NCI-H2107 (cell line): ENCODE results near the gene KCNMA1.

Source experiments
- DNase-seq: peaks from one replicate; lab custom pipeline; 2025; lab: John Stamatoyannopoulos, UW

The KCNMA1 gene

GRCh38 chr10:76977046-76977445, 660.6 kb downstream of the KCNMA1 start:
- no peak for DNase-seq

GRCh38 chr10:76976142-76976541, 661.5 kb downstream of the KCNMA1 start:
- no peak for DNase-seq

GRCh38 chr10:76975126-76975525, 662.5 kb downstream of the KCNMA1 start:
- no peak for DNase-seq

- DNase-seq: no peak
Measured at GRCh38 chr10:76974017-76974691, 663.5 kb downstream of the KCNMA1 start.

GRCh38 chr10:76973091-76974016, 664.3 kb downstream of the KCNMA1 start:
- no peak for DNase-seq

- DNase-seq: no peak
Measured at GRCh38 chr10:76972541-76972940, 665.1 kb downstream of the KCNMA1 start.

GRCh38 chr10:76971547-76972170, 665.9 kb downstream of the KCNMA1 start:
- no peak for DNase-seq

GRCh38 chr10:76970711-76971519, 666.7 kb downstream of the KCNMA1 start:
- DNase-seq: no peak

- DNase-seq: no peak
Measured at GRCh38 chr10:76969366-76969948, 668.2 kb downstream of the KCNMA1 start.

GRCh38 chr10:76968483-76968882, 669.1 kb downstream of the KCNMA1 start:
- DNase-seq: no peak

- no peak for DNase-seq
Measured at GRCh38 chr10:76962851-76963250, 674.8 kb downstream of the KCNMA1 start.

GRCh38 chr10:76961841-76962240, 675.8 kb downstream of the KCNMA1 start:
- no peak for DNase-seq

- no peak for DNase-seq
Measured at GRCh38 chr10:76959111-76959510, 678.5 kb downstream of the KCNMA1 start.

- no peak for DNase-seq
Measured at GRCh38 chr10:76954838-76955237, 682.8 kb downstream of the KCNMA1 start.

GRCh38 chr10:76950354-76950753, 687.3 kb downstream of the KCNMA1 start:
- DNase-seq: no peak

- DNase-seq: no peak
Measured at GRCh38 chr10:76946270-76946669, 691.3 kb downstream of the KCNMA1 start.

- no peak for DNase-seq
Measured at GRCh38 chr10:76945166-76945565, 692.4 kb downstream of the KCNMA1 start.

GRCh38 chr10:76944640-76945039, 693.0 kb downstream of the KCNMA1 start:
- DNase-seq: no peak

- no peak for DNase-seq
Measured at GRCh38 chr10:76942628-76943416, 694.8 kb downstream of the KCNMA1 start.

- no peak for DNase-seq
Measured at GRCh38 chr10:76939933-76940468, 697.6 kb downstream of the KCNMA1 start.
